NCI-H1092 (cell line): ENCODE measurements around the gene C2orf81.
"Not testable (repeated sequence)": the region's sequence is repeated elsewhere in the genome, so short reads cannot be mapped to it uniquely, and the experiment has no call there.

Source experiments
- DNase-seq: peaks from one replicate; lab custom pipeline; 2025; lab: John Stamatoyannopoulos, UW

C2orf81 gene

DNA sequence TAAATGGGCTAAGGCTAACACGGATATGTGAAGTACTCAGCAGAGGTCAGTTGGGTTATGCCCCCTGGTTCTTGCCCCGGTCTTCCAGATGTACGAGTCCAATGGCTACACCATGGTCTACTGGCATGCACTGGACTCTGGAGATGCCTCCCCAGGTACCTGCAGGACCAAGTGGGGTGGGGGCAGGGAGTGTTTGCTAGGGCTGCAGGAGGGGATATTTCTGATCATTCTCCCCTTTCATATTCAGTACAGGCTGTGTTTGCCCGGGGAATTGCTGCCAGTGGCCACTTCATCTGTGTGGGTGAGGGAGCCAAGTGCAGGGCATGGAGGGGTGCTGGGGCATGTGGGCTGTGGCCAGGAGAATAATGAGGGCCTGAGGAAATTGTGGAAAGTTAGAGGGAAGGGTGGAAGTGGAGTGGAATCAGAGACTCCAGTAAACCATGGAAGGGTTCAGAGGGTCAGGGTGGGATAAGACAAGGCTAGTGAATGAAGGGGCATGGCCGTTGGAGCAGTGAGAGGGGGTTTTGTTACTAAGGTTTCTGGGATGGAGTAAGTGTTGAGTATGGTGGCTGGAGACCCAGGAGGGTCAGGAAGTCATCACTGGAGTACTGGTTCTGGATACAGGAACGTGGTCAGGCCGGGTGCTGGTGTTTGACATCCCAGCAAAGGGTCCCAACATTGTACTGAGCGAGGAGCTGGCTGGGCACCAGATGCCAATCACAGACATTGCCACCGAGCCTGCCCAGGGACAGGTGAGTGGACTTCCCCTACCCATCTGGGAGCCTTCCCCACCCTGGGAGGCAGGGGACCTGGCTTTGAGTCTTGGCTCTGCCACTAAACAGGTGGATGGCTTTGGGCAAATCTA, 2.0 kb upstream of the C2orf81 start:
- DNase-seq = no peak

GRCh38 chr2:74420443-74421103, 846 bp downstream of the C2orf81 start:
- not testable (repeated sequence) for DNase-seq

DNA sequence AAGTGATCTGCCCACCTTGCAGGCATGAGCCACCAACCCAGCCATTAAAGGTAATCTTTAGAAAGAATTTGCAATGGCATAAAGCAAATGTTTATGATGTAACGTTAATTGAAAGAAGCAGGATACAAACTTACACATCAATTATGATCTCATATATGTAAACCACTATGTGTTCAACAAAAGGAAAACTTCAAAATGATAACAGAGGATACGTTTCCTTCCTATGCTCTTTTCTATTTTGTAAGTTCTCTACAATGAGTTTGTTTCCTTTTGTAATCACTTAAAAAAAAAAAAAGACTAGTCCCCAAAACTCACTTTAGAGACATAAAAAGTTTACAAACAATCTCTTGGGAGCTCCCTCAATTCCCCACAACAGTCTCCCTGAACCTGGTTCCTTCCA, 1.4 kb downstream of the C2orf81 start:
- DNase-seq = no peak

- DNase-seq = no peak
Observed at GRCh38 chr2:74419345-74419744, 2.1 kb downstream of the C2orf81 start.

GRCh38 chr2:74418312-74418711, 3.1 kb downstream of the C2orf81 start:
- DNase-seq = no peak

- DNase-seq = no peak
Observed at GRCh38 chr2:74417763-74418162, 3.7 kb downstream of the C2orf81 start.

DNA sequence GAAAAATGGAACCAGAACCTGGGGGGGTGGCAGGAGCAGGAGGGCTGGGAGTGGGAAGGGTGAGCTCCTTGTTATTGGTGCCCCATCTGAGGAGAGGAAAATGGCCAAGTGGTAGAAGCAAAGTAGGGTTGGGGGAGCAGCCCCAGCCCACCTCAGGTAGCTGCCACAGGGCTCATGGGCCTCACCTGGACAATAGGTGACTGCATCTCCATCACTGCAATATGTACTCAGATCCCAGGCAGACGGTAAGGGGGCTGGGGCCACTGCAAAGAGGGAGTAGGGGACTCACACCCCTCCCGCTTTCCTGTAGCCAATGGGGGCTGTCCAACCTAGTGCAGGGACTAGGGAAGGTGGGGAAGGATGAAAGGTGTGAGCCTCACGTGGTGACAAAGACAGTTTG, 4.2 kb downstream of the C2orf81 start:
- no peak for DNase-seq

DNA sequence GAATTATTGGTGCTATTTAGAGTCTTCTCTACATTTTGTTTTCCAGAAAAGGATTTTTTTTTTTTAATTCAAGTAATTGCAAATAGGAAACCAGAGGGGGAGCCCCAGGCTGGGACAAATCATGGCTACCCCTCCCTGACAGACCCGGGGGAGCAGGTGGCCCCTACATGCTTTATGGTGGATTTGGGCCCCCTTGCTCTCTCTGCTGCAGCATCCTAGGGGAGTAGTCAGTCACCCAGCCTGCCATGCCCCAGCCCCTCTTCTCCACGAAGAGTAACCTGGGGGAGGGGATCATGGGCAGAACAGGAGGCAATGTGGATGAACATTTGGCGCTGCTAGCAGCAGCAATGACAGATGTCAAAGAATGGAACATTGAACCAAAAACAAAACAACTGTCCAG, 4.6 kb downstream of the C2orf81 start:
- DNase-seq = no peak

- DNase-seq = no peak
Observed at GRCh38 chr2:74415762-74416395, 5.5 kb downstream of the C2orf81 start.

GRCh38 chr2:74414881-74415761, 6.3 kb downstream of the C2orf81 start:
- DNase-seq = no peak

- no peak for DNase-seq
Observed at GRCh38 chr2:74414441-74414840, 7.0 kb downstream of the C2orf81 start.

GRCh38 chr2:74413001-74413698, 8.3 kb downstream of the C2orf81 start:
- DNase-seq = no peak

- DNase-seq = no peak
Observed at GRCh38 chr2:74407682-74408081, 13.7 kb downstream of the C2orf81 start.

GRCh38 chr2:74406035-74406434, 15.4 kb downstream of the C2orf81 start:
- no peak for DNase-seq

- no peak for DNase-seq
Observed at GRCh38 chr2:74401891-74402290, 19.5 kb downstream of the C2orf81 start.

DNA sequence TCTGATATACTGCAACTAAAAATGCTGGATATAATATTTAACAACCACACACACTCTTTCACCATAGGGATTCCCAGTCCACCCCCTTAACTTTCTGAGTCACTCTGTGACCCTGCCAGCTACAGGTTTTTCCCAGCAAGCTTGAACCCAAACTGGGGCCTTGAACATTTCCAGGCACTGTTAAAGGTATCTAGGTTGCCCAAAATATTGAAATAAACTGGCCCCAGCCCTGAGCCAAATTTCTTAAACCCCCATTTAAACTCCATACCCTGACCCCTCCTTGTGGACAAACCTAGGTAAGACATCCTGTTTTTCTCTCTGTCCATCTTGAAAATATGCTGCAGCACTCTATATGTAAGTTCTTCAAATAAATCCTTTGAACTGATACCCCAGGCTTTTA, 21.6 kb downstream of the C2orf81 start:
- no peak for DNase-seq

DNA sequence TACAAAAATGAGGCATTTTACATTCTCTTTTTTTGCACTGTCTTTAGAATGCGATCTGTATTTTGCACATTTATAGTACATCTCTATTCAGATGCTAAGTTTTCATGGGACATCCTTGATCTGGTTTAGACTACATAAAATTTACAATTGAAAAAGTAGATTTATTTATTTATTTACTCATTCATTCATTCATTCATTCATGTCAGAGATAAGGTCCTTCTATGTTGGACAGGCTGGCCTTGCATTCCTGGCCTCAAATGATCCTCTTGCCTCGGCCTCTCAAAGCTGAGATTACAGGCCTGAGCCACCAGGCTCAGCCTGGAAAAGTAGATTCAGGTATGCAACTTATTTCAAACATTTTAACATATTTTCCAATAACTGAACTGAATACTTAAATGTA, 25.3 kb downstream of the C2orf81 start:
- DNase-seq = no peak

DNA sequence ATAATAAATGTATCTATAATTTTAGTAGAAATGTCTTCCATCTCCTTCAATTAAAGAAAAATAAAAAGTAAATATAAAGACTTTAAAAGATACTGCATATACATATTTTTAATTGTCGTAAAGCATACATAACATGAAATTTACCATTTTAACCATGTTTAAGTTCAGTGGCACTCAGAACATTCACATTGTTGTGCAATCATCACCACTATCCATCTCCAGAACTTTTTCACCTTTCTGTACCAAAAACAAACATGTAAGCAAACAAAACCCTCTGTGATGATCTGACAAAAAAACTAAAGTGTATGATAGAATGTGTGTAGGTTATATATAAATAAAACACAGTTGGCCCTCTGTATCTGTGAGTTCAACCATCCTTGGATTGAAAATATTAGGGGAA, 27.9 kb downstream of the C2orf81 start:
- no peak for DNase-seq

GRCh38 chr2:74392449-74392743, 29.0 kb downstream of the C2orf81 start:
- DNase-seq = no peak

GRCh38 chr2:74391580-74392448, 29.6 kb downstream of the C2orf81 start:
- DNase-seq = peak; percentile 76

DNA sequence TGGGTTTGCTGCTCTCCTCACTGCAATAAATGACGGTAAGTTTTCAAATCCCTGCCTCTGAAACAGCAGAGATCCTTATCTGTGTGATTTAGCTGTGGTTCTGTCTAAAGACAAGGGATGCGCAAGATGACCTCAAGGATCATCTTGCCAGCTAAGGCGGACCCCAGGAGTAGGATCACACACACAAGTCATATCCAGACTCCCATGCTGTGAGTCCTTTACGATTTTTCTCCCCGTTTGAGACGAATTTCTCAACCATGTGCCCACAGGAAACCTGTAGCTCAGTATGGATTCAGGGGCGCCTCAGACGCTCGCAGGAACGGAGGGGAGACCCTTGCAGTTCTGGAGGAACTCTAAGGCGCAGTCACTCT, 30.2 kb downstream of the C2orf81 start:
- no peak for DNase-seq
